Endothelial cell of umbilical vein (primary cell): Measurements from ENCODE around the gene CCR9. TPM values are rescaled to one million over a fixed set of nuclear protein-coding genes. Genes with fewer than 3 reads are reported as not detected.

ENCODE experiments used
- BruUV-seq: library from RNA; stranded (reverse); fragments of 400-500 nt; replicated peaks from 2 replicates; lab custom pipeline; 2021; lab: Mats Ljungman, UMichigan
- CTCF ChIA-PET: fragments of 300-600, 350-600 bp; sonication (Branson Sonifier 250); formaldehyde crosslinking; loops from one replicate; lab custom pipeline; 2021; ENCODE audit warnings: antibody characterized with exemption, inconsistent platforms; lab: Charles Lee
- POLR2A ChIA-PET: fragments of 300-600, 350-600 bp; sonication (Branson Sonifier 250); formaldehyde crosslinking; loops from one replicate; lab custom pipeline; 2021; ENCODE audit warnings: antibody characterized with exemption, inconsistent platforms; lab: Charles Lee
- DNase-seq: peaks from one replicate; pipeline ENCODE4 v3.0.0-alpha.2; 2011; ENCODE audit warnings: low read depth, low spot score
- FAIRE-seq: peaks from 2 replicates; lab custom pipeline; 2011; peaks lifted over from hg19 to GRCh38; lab: Jason Lieb, UNC
- H2AFZ ChIP-seq: 2 replicates; pipeline ENCODE4 v1.6.0; 2012; ENCODE audit warnings: low read depth, low read length, control low read depth, inconsistent platforms
- H3K27ac ChIP-seq: 2 replicates; pipeline ENCODE4 v1.5.1; 2011; ENCODE audit warnings: low read depth, mild to moderate bottlenecking, control low read depth, low read length, moderate library complexity; ENCODE audit not compliant: insufficient read depth
- H3K27me3 ChIP-seq, 2 experiments: 2 replicates each; pipeline versions ENCODE4 v1.6.0 to v1.6.1; 2011; ENCODE audit warnings: low read length in 2 of 2, mixed read lengths in 1 of 2; ENCODE audit not compliant: control insufficient read depth in 2 of 2, insufficient read depth in 2 of 2
- H3K36me3 ChIP-seq, 2 experiments: 2 replicates in 1 of 2; 3 replicates in 1 of 2; pipeline ENCODE4 v1.5.1; 2011; ENCODE audit warnings: low read length in 2 of 2, mild to moderate bottlenecking in 1 of 2, moderate library complexity in 1 of 2; ENCODE audit not compliant: control insufficient read depth in 2 of 2, insufficient read depth in 2 of 2; ENCODE audit errors: extremely low read depth in 1 of 2
- H3K4me1 ChIP-seq: 3 replicates; pipeline ENCODE4 v1.5.1; 2011; ENCODE audit warnings: mild to moderate bottlenecking, low read length; ENCODE audit not compliant: control insufficient read depth, insufficient read depth; ENCODE audit errors: extremely low read depth
- H3K4me2 ChIP-seq: 2 replicates; pipeline ENCODE4 v1.6.1; 2011; ENCODE audit warnings: low read length, control low read depth, mixed read lengths; ENCODE audit not compliant: insufficient read depth
- H3K4me3 ChIP-seq, 3 experiments: fragments of 200-600 bp in 1 of 3; sonication (generic), shearing (Covaris generic) in 1 of 3; replicated peaks in 1 of 3; 2 replicates each; pipeline ENCODE4 v1.5.1; 2011 to 2016; ENCODE audit warnings: control low read depth in 3 of 3, low read length in 3 of 3, mild to moderate bottlenecking in 2 of 3, inconsistent platforms in 1 of 3, low read depth in 1 of 3, moderate library complexity in 1 of 3; ENCODE audit not compliant: insufficient read depth in 1 of 3
- H3K79me2 ChIP-seq: 2 replicates; pipeline ENCODE4 v1.6.0; 2012; ENCODE audit warnings: low read length, inconsistent platforms; ENCODE audit not compliant: control insufficient read depth, insufficient read depth
- H3K9ac ChIP-seq: replicated peaks from 2 replicates; pipeline ENCODE3; 2011; ENCODE audit warnings: low read length, control low read depth; ENCODE audit not compliant: insufficient read depth; ENCODE audit errors: extremely low read depth
- H3K9me1 ChIP-seq: replicated peaks from 3 replicates; pipeline ENCODE4 v1.6.0; 2011; ENCODE audit warnings: mild to moderate bottlenecking, low read length; ENCODE audit not compliant: control insufficient read depth, insufficient read depth; ENCODE audit errors: extremely low read depth
- H3K9me3 ChIP-seq: replicated peaks from 2 replicates; pipeline ENCODE4 v1.5.1; 2012; ENCODE audit warnings: low read length, inconsistent platforms; ENCODE audit not compliant: control insufficient read depth, insufficient read depth
- H4K20me1 ChIP-seq: replicated peaks from 2 replicates; pipeline ENCODE3; 2011; ENCODE audit warnings: mild to moderate bottlenecking, low read length; ENCODE audit not compliant: control insufficient read depth, insufficient read depth; ENCODE audit errors: extremely low read depth
- CTCF ChIP-seq, 2 donors: IDR thresholded peaks; 1 replicate in 1 of 2; 2 replicates in 1 of 2; pipeline ENCODE4 v1.5.1; 2011; ENCODE audit warnings: low read length in 2 of 2, mild to moderate bottlenecking in 2 of 2, moderate library complexity in 2 of 2, control low read depth in 1 of 2, inconsistent platforms in 1 of 2, low read depth in 1 of 2; ENCODE audit not compliant: insufficient read depth in 1 of 2; ENCODE audit errors: extremely low read depth in 1 of 2
- EZH2 ChIP-seq: IDR thresholded peaks from 2 replicates; pipeline ENCODE4 v1.6.1; 2012; ENCODE audit warnings: borderline replicate concordance, low read depth, mild to moderate bottlenecking, moderate library complexity, low read length, inconsistent platforms; ENCODE audit not compliant: severe bottlenecking
- FOS ChIP-seq: IDR thresholded peaks from 2 replicates; pipeline ENCODE4 v1.6.1; 2011; ENCODE audit warnings: mild to moderate bottlenecking, low read length, moderate library complexity, borderline replicate concordance; ENCODE audit not compliant: insufficient read depth
- GATA2 ChIP-seq: IDR thresholded peaks from 2 replicates; pipeline ENCODE4 v1.7.0; 2011; ENCODE audit warnings: low read depth, mild to moderate bottlenecking, moderate library complexity, mixed read lengths, low read length; ENCODE audit not compliant: insufficient read length, insufficient read depth
- JUN ChIP-seq: IDR thresholded peaks from 2 replicates; pipeline ENCODE4 v1.6.1; 2011; ENCODE audit warnings: borderline replicate concordance, low read depth; ENCODE audit not compliant: insufficient read length, insufficient read depth
- MAX ChIP-seq: IDR thresholded peaks from 2 replicates; pipeline ENCODE4 v1.6.1; 2011; ENCODE audit not compliant: insufficient read depth, insufficient read length
- MYC ChIP-seq: IDR thresholded peaks from one replicate; pipeline ENCODE4 v1.6.1; 2011; ENCODE audit warnings: mild to moderate bottlenecking, low read depth, low read length
- POLR2A ChIP-seq: IDR thresholded peaks from 2 replicates; pipeline ENCODE4 v1.6.1; 2012; ENCODE audit warnings: low read depth, mild to moderate bottlenecking, control low read depth, low read length
- POLR2AphosphoS5 ChIP-seq: IDR thresholded peaks from 2 replicates; pipeline ENCODE4 v1.6.1; 2012; ENCODE audit warnings: low read depth, mild to moderate bottlenecking, control low read depth, low read length, moderate library complexity; ENCODE audit not compliant: insufficient read depth
- dilution Hi-C: fragments of 300-500 bp; cut with MboI; formaldehyde crosslinking; loops from one replicate; pipeline ENCODE4 v1.15.0; 2019; ENCODE audit warnings: low sequenced_read_pairs; ENCODE audit not compliant: extremely low pct_ligation_motif_present
- intact Hi-C: fragments of 100-400 bp; cut with micrococcal nuclease; formaldehyde crosslinking; loops from one replicate; pipeline ENCODE4 v1.10.0; 2022
- polyA plus RNA-seq, 4 experiments: library from polyadenylated mRNA; depleted of rRNA in 3 of 4; stranded (reverse) in 3 of 4; unstranded in 1 of 4; fragments of >200 nt; gene quantifications; 2 replicates each; pipeline versions ENCODE4 v1.2.1 to v1.2.3, GENCODE V29; 2011 to 2012; ENCODE audit warnings: missing spikeins in 1 of 4
- total RNA-seq: library from RNA; stranded (reverse); gene quantifications from 2 replicates; pipeline ENCODE4 v1.2.3, GENCODE V29; 2021

CCR9 gene
- total and polyA plus RNA-seq, 2 donors (not counting 3 experiments of a cell fraction or from before 2014, with no cell fraction given), result not detected

- Histone ChIP-seq H3K36me3 (peaks cover 0 to 2% of the 10 kb centered on the region in 2 experiments), H3K4me2 (no peak overlapping the region), H3K4me3 (no peak overlapping the region), H3K9me1 (no peaks in the 10 kb centered on the region), H3K9ac (no peak overlapping the region), H2AFZ (no peak overlapping the region), H4K20me1 (no peaks in the 10 kb centered on the region), H3K9me3 (no peaks in the 10 kb centered on the region), H3K79me2 (no peaks in the 10 kb centered on the region), H3K27me3 (no peaks in the 10 kb centered on the region), H3K27ac (no peak overlapping the region), H3K4me1 (no peaks in the 10 kb centered on the region)
- dilution Hi-C loops, result no loop called here
- ChIA-PET POLR2A (no interaction called here), CTCF (interaction anchor here (0.5 to 5.0 kb wide), 39 partner anchors 9 to 962 kb away, joined by 3 to 212 read pairs (median 4); partner anchors contain the start of gene LZTFL1)
- peak; percentile 96 for FAIRE-seq
- TF ChIP-seq MAX, result no peak
- no peak for TF ChIP-seq GATA2
- peak; percentile 90 to 93 for TF ChIP-seq CTCF (IDR thresholded peaks at IDR 0.05; ENCODE audit: extremely low read depth in 1 of 2, insufficient read depth in 1 of 2, low read depth in 1 of 2, low read length in 2 of 2)
- DNase-seq, result peak; percentile 86
- intact Hi-C loops, result loop anchor here (1.0 to 2.0 kb wide), 4 partner anchors 56 to 488 kb away; partner anchors contain the start of gene FYCO1
- BruUV-seq, result no TSS peak
Observed at GRCh38 chr3:45938864-45939263, 52.5 kb downstream of the CCR9 start.

- BruUV-seq, result no TSS peak
- H4K20me1 ChIP-seq, result no peaks in the 10 kb centered on the region
- H3K4me3 ChIP-seq, result no peak overlapping the region
- H3K9me1 ChIP-seq, result no peaks in the 10 kb centered on the region
- no peak for TF ChIP-seq MAX
- no peak for TF ChIP-seq JUN
- no peak for TF ChIP-seq POLR2AphosphoS5
- no peak for TF ChIP-seq FOS
- no peak for TF ChIP-seq CTCF (IDR thresholded peaks at IDR 0.05; ENCODE audit: extremely low read depth in 1 of 2, insufficient read depth in 1 of 2, low read depth in 1 of 2, low read length in 2 of 2)
- TF ChIP-seq MYC, result no peak
- no peak for TF ChIP-seq POLR2A
- no peak for TF ChIP-seq GATA2
- TF ChIP-seq EZH2, result no peak
- H2AFZ ChIP-seq, result no peak overlapping the region
- ChIA-PET CTCF (interaction anchor here (0.5 to 5.0 kb wide), 33 partner anchors 8 to 549 kb away, joined by 3 to 212 read pairs (median 4); partner anchors contain the start of gene LZTFL1), POLR2A (no interaction called here)
- dilution Hi-C loops (no loop called here), intact Hi-C loops (loop anchor here (2.0 kb wide), 2 partner anchors 55 to 439 kb away; partner anchors contain the start of gene FYCO1)
- H3K9ac ChIP-seq, result no peak overlapping the region
- no peak for DNase-seq
- no peak overlapping the region for H3K4me2 ChIP-seq
- FAIRE-seq, result no peak
- H3K36me3 ChIP-seq, result peaks cover 0 to 2% of the 10 kb centered on the region in 2 experiments
- no peaks in the 10 kb centered on the region for H3K9me3 ChIP-seq
- no peaks in the 10 kb centered on the region for H3K79me2 ChIP-seq
- H3K4me1 ChIP-seq, result no peaks in the 10 kb centered on the region
- H3K27ac ChIP-seq, result no peak overlapping the region
- H3K27me3 ChIP-seq, result no peaks in the 10 kb centered on the region
Observed at GRCh38 chr3:45939341-45939771, 53.0 kb downstream of the CCR9 start.
